Smooth muscle cell (in vitro differentiated cells): ENCODE results near the gene ST6GALNAC3. TPM values are rescaled to one million over a fixed set of nuclear protein-coding genes. Genes with fewer than 3 reads are reported as not detected.

Source experiments
- DNase-seq: peaks from one replicate; lab custom pipeline; 2025; ENCODE audit not compliant: unreplicated experiment; lab: John Stamatoyannopoulos, UW
- H2AFZ ChIP-seq: fragments of 200-600 bp; sonication (generic); 2 replicates; pipeline ENCODE4 v1.6.0; 2016; ENCODE audit warnings: antibody characterized with exemption, low read depth, mild to moderate bottlenecking
- H3F3A ChIP-seq: fragments of 200-600 bp; sonication (generic); 2 replicates; pipeline ENCODE4 v1.6.0; 2017; ENCODE audit warnings: antibody characterized with exemption, low read depth
- H3K27ac ChIP-seq: fragments of 200-600 bp; sonication (generic); 2 replicates; pipeline ENCODE4 v1.5.1; 2016; ENCODE audit warnings: low read depth, mild to moderate bottlenecking
- H3K27me3 ChIP-seq: fragments of 200-600 bp; sonication (generic); 2 replicates; pipeline ENCODE4 v1.6.1; 2016; ENCODE audit warnings: low read depth, mild to moderate bottlenecking
- H3K36me3 ChIP-seq: fragments of 200-600 bp; sonication (generic); 2 replicates; pipeline ENCODE4 v1.5.1; 2016; ENCODE audit warnings: low read depth
- H3K4me1 ChIP-seq: fragments of 200-600 bp; sonication (generic); 2 replicates; pipeline ENCODE4 v1.5.1; 2016; ENCODE audit warnings: low read depth
- H3K4me2 ChIP-seq: fragments of 200-600 bp; sonication (generic); 2 replicates; pipeline ENCODE4 v1.6.0; 2016; ENCODE audit warnings: mild to moderate bottlenecking
- H3K4me3 ChIP-seq: fragments of 200-600 bp; sonication (generic); 2 replicates; pipeline ENCODE4 v1.5.1; 2016; ENCODE audit warnings: mild to moderate bottlenecking
- H3K79me2 ChIP-seq: fragments of 200-600 bp; sonication (generic); 2 replicates; pipeline ENCODE4 v1.6.0; 2016; ENCODE audit warnings: low read depth, mild to moderate bottlenecking
- H3K9ac ChIP-seq: fragments of 200-600 bp; sonication (generic); 2 replicates; pipeline ENCODE4 v1.6.0; 2016; ENCODE audit warnings: low read depth
- H3K9me3 ChIP-seq: fragments of 200-600 bp; sonication (generic); replicated peaks from 2 replicates; pipeline ENCODE4 v1.5.1; 2016; ENCODE audit warnings: low read depth
- H4K20me1 ChIP-seq: fragments of 200-600 bp; sonication (generic); 2 replicates; pipeline ENCODE4 v1.6.0; 2016; ENCODE audit warnings: low read depth
- CTCF ChIP-seq: fragments of 200-600 bp; sonication (generic); IDR thresholded peaks from 2 replicates; pipeline ENCODE4 v1.5.1; 2017; ENCODE audit warnings: borderline replicate concordance, mild to moderate bottlenecking, antibody characterized with exemption; ENCODE audit not compliant: insufficient read depth, poor library complexity, severe bottlenecking
- WGBS: methylation state at CpG from one replicate; pipeline ENCODE4 v1.1.7; 2016; ENCODE audit warnings: low lambda C conversion rate; 5-methylcytosine and 5-hydroxymethylcytosine counted together
- polyA plus RNA-seq: library from polyadenylated mRNA; unstranded; fragments of >200 nt; fragmentation: Nextera tagmentation; extraction: Ambion mirVana; gene quantifications from 2 replicates; pipeline ENCODE4 v1.2.1, GENCODE V29; 2016
- total RNA-seq: library from RNA; depleted of rRNA; stranded (reverse); fragments of >200 nt; gene quantifications from 2 replicates; pipeline ENCODE4 v1.2.3, GENCODE V29; 2014

ST6GALNAC3 gene
- total and polyA plus RNA-seq, 2 experiments from 2014 or later: 9.3 to 13.4 TPM

GRCh38 chr1:76203127-76203526 lies 128.6 kb downstream of the ST6GALNAC3 start:
- 91% methylated on average over 3 of the region's 3 CpGs for WGBS
- no peak for TF ChIP-seq CTCF

GRCh38 chr1:76209238-76209637 lies 134.7 kb downstream of the ST6GALNAC3 start:
- Histone ChIP-seq H3K27me3 (no peaks in the 10 kb centered on the region), H3K79me2 (no peaks in the 10 kb centered on the region), H3K4me1 (no peaks in the 10 kb centered on the region), H3K27ac (no peak overlapping the region), H3K4me3 (no peak overlapping the region), H3K36me3 (no peaks in the 10 kb centered on the region), H3K9ac (no peak overlapping the region), H2AFZ (no peak overlapping the region), H3F3A (no peaks in the 10 kb centered on the region), H4K20me1 (no peaks in the 10 kb centered on the region), H3K9me3 (no peaks in the 10 kb centered on the region), H3K4me2 (no peak overlapping the region)
- no peak for DNase-seq
- 96% methylated on average over 4 of the region's 4 CpGs for WGBS
- no peak for TF ChIP-seq CTCF

More at GRCh38 chr1:76203127-76203526, 128.6 kb downstream of the ST6GALNAC3 start:
- Histone ChIP-seq H3K27ac (no peak overlapping the region), H4K20me1 (no peaks in the 10 kb centered on the region), H2AFZ (no peak overlapping the region), H3K4me1 (no peaks in the 10 kb centered on the region), H3K4me3 (no peak overlapping the region), H3K36me3 (no peaks in the 10 kb centered on the region), H3K27me3 (no peaks in the 10 kb centered on the region), H3K9ac (no peak overlapping the region), H3F3A (no peaks in the 10 kb centered on the region), H3K79me2 (no peaks in the 10 kb centered on the region), H3K9me3 (no peaks in the 10 kb centered on the region), H3K4me2 (no peak overlapping the region)
- no peak for DNase-seq

GRCh38 chr1:76209648-76210047 lies 135.1 kb downstream of the ST6GALNAC3 start:
- no peak overlapping the region for H2AFZ ChIP-seq
- TF ChIP-seq CTCF: no peak
- no peak for DNase-seq
- no peaks in the 10 kb centered on the region for H3F3A ChIP-seq
- H3K27me3 ChIP-seq: no peaks in the 10 kb centered on the region
- H3K79me2 ChIP-seq: no peaks in the 10 kb centered on the region
- no peaks in the 10 kb centered on the region for H3K9me3 ChIP-seq
- WGBS: 88% methylated on average over 3 of the region's 3 CpGs
- no peaks in the 10 kb centered on the region for H4K20me1 ChIP-seq
- H3K4me1 ChIP-seq: no peaks in the 10 kb centered on the region
- H3K9ac ChIP-seq: no peak overlapping the region
- no peaks in the 10 kb centered on the region for H3K36me3 ChIP-seq
- no peak overlapping the region for H3K27ac ChIP-seq
- H3K4me2 ChIP-seq: no peak overlapping the region
- no peak overlapping the region for H3K4me3 ChIP-seq

- TF ChIP-seq CTCF: no peak
Observed at GRCh38 chr1:76210160-76210559, 135.6 kb downstream of the ST6GALNAC3 start.

More at GRCh38 chr1:76210160-76210559, 135.6 kb downstream of the ST6GALNAC3 start:
- DNase-seq: no peak
- Histone ChIP-seq H3K9me3 (no peaks in the 10 kb centered on the region), H3K4me3 (no peak overlapping the region), H3K36me3 (no peaks in the 10 kb centered on the region), H3K27me3 (no peaks in the 10 kb centered on the region), H3F3A (no peaks in the 10 kb centered on the region), H3K4me2 (no peak overlapping the region), H3K4me1 (no peaks in the 10 kb centered on the region), H2AFZ (no peak overlapping the region), H3K27ac (no peak overlapping the region), H4K20me1 (no peaks in the 10 kb centered on the region), H3K79me2 (no peaks in the 10 kb centered on the region), H3K9ac (no peak overlapping the region)
